Mammary epithelial cell (primary cell): Measurements from ENCODE around the gene CLTCL1.

Experiments
- CTCF ChIP-seq, 2 donors: IDR thresholded peaks in 1 of 2; conservative IDR thresholded peaks in 1 of 2; 2 replicates each; pipeline ENCODE4 v1.5.1; 2011 to 2012; ENCODE audit warnings: inconsistent platforms in 2 of 2, low read length in 2 of 2, mild to moderate bottlenecking in 2 of 2, control low read depth in 1 of 2, low read depth in 1 of 2; ENCODE audit not compliant: insufficient read depth in 1 of 2; ENCODE audit errors: extremely low read depth in 1 of 2
- EZH2 ChIP-seq: IDR thresholded peaks from 2 replicates; pipeline ENCODE4 v1.6.1; 2012; ENCODE audit warnings: low read length, inconsistent platforms, borderline replicate concordance

DNA sequence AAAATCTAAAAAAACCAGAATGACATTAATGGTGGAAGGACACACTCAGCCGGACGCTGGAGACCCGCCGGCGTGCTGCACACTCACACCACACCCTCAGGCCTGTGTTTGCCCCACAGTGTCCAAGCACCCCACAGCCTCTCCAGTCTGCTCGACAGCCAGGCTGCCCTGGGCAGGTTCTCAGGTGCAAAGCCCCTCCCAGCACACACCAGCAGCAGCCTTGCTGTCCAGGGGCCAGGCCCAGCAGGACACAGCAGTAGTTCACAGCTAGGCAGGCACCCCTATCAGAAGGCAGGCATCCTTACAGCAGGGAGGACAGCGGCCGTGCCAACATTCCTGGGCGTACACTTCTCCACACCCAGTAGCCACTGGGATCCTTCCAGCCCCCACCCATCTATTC is 111.3 kb downstream of the CLTCL1 start:
- TF ChIP-seq CTCF (conservative IDR thresholded peaks at IDR 0.05 in 1 of 2, IDR thresholded peaks at IDR 0.05 in 1 of 2; ENCODE audit: extremely low read depth in 1 of 2, insufficient read depth in 1 of 2, low read depth in 1 of 2, low read length in 2 of 2) (no peak), EZH2 (no peak)
